ENCODE measurements around the gene BUD31.

Gene BUD31

DNA sequence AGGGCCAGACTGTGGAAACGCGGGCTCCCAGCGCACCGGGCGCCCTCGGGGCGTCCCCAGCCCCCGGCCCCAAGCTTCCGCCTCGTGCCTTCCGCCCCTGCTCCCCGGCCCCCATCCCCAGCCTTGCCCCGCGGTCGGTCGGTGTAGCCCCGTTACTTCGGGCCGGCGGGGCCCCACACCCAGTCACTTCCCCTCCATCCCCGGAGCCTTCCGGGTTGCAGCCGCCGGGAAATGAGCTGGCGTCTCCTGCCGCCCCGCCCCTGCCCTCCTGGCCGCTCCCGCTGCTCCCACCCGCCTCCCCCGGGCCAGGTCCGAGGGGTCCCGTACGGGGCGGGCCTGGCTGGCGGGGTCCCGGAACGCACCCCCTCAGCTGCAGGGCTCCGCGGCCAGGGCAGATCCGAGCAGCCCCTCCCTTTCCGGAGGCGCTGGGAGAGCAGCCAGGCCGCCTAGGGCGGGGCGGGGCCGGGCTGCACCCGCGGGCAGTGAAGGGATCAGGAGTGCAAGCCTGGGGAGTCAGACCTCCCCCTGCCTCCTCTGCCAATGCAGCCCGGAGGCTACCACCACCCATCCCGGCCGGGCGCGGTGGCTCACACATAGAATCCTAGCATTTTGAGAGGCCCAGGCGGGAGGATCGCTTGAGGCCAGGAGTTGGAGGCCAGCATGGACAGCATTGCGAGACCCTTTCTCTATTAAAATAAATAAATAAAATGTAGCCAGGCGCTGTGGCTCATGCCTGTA is 33.5 kb upstream of the BUD31 start (continued):
- no peak for TF ChIP-seq ZNF239 (tag by site-specific recombination; IDR thresholded peaks at IDR 0.05)
- TF ChIP-seq ZNF2 (tag by site-specific recombination; IDR thresholded peaks at IDR 0.05): no peak
- no peak for TF ChIP-seq ZNF585B (tag by site-specific recombination; IDR thresholded peaks at IDR 0.05)
- TF ChIP-seq ZNF280C (tag by site-specific recombination; IDR thresholded peaks at IDR 0.05): no peak
- no peak; the same call in 1 of the 2 replicates for TF ChIP-seq ZFHX2 (tag by site-specific recombination; conservative IDR thresholded peaks at IDR 0.05)
- no peak for TF ChIP-seq OVOL3 (tag by site-specific recombination; IDR thresholded peaks at IDR 0.05)
- TF ChIP-seq ZNF391 (tag by site-specific recombination; IDR thresholded peaks at IDR 0.05; ENCODE audit: borderline replicate concordance, low read depth): no peak
- no peak for TF ChIP-seq ZNF266 (tag by site-specific recombination; IDR thresholded peaks at IDR 0.05; ENCODE audit: low read depth)
- no peak for TF ChIP-seq ZNF777 (tag by site-specific recombination; IDR thresholded peaks at IDR 0.05; ENCODE audit: borderline replicate concordance)
- no peak for TF ChIP-seq BCL11A (tag by site-specific recombination; IDR thresholded peaks at IDR 0.05; ENCODE audit: low read depth)
- no peak for TF ChIP-seq ZNF785 (tag by site-specific recombination; IDR thresholded peaks at IDR 0.05)
- 0 out of 2 replicates have a peak, but pooled peaks have one; percentile 25 for TF ChIP-seq ZFP69B (tag by site-specific recombination; IDR thresholded peaks at IDR 0.05)
- no peak for TF ChIP-seq INSM2 (tag by site-specific recombination; IDR thresholded peaks at IDR 0.05)
- TF ChIP-seq, protein P1, sequence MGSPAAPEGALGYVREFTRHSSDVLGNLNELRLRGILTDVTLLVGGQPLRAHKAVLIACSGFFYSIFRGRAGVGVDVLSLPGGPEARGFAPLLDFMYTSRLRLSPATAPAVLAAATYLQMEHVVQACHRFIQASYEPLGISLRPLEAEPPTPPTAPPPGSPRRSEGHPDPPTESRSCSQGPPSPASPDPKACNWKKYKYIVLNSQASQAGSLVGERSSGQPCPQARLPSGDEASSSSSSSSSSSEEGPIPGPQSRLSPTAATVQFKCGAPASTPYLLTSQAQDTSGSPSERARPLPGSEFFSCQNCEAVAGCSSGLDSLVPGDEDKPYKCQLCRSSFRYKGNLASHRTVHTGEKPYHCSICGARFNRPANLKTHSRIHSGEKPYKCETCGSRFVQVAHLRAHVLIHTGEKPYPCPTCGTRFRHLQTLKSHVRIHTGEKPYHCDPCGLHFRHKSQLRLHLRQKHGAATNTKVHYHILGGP (tag by site-specific recombination; IDR thresholded peaks at IDR 0.05): no peak
- TF ChIP-seq ZNF792 (tag by site-specific recombination; IDR thresholded peaks at IDR 0.05): no peak
- no peak for TF ChIP-seq ZNF624 (tag by site-specific recombination; IDR thresholded peaks at IDR 0.05)
- no peak for TF ChIP-seq ZNF223 (tag by site-specific recombination; IDR thresholded peaks at IDR 0.05)
- TF ChIP-seq ZNF140 (tag by site-specific recombination; IDR thresholded peaks at IDR 0.05): no peak
- no peak for TF ChIP-seq ZNF16 (tag by site-specific recombination; IDR thresholded peaks at IDR 0.05; ENCODE audit: low read depth)
- peak; percentile 7; the same call in 1 of the 2 replicates for TF ChIP-seq ZNF610 (tag by site-specific recombination; IDR thresholded peaks at IDR 0.05; ENCODE audit: borderline replicate concordance)
- TF ChIP-seq, protein P2, sequence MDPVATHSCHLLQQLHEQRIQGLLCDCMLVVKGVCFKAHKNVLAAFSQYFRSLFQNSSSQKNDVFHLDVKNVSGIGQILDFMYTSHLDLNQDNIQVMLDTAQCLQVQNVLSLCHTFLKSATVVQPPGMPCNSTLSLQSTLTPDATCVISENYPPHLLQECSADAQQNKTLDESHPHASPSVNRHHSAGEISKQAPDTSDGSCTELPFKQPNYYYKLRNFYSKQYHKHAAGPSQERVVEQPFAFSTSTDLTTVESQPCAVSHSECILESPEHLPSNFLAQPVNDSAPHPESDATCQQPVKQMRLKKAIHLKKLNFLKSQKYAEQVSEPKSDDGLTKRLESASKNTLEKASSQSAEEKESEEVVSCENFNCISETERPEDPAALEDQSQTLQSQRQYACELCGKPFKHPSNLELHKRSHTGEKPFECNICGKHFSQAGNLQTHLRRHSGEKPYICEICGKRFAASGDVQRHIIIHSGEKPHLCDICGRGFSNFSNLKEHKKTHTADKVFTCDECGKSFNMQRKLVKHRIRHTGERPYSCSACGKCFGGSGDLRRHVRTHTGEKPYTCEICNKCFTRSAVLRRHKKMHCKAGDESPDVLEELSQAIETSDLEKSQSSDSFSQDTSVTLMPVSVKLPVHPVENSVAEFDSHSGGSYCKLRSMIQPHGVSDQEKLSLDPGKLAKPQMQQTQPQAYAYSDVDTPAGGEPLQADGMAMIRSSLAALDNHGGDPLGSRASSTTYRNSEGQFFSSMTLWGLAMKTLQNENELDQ (tag by site-specific recombination; IDR thresholded peaks at IDR 0.05; ENCODE audit: low read depth): no peak
- TF ChIP-seq, protein P3, sequence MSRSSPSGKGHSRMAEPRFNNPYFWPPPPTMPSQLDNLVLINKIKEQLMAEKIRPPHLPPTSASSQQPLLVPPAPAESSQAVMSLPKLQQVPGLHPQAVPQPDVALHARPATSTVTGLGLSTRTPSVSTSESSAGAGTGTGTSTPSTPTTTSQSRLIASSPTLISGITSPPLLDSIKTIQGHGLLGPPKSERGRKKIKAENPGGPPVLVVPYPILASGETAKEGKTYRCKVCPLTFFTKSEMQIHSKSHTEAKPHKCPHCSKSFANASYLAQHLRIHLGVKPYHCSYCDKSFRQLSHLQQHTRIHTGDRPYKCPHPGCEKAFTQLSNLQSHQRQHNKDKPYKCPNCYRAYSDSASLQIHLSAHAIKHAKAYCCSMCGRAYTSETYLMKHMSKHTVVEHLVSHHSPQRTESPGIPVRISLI (tag by site-specific recombination; IDR thresholded peaks at IDR 0.05): no peak
- no peak for TF ChIP-seq PBX3 (CRISPR knock-in tag; IDR thresholded peaks at IDR 0.05)
- no peak for TF ChIP-seq OSR2 (tag by site-specific recombination; IDR thresholded peaks at IDR 0.05)
- no peak for TF ChIP-seq ZNF747 (tag by site-specific recombination; IDR thresholded peaks at IDR 0.05)
- no peak for TF ChIP-seq AEBP2 (tag by site-specific recombination; IDR thresholded peaks at IDR 0.05; ENCODE audit: borderline replicate concordance)
- peak; percentile 92 for TF ChIP-seq KLF1 (tag by site-specific recombination; IDR thresholded peaks at IDR 0.05)
- no peak for TF ChIP-seq MEIS1 (CRISPR knock-in tag; IDR thresholded peaks at IDR 0.05; ENCODE audit: borderline replicate concordance)
- TF ChIP-seq FEZF1 (tag by site-specific recombination; IDR thresholded peaks at IDR 0.05): no peak

Data from HEK293 (cell line).